ENCODE results near the gene RAPGEF2. TPM values are rescaled to one million over a fixed set of nuclear protein-coding genes. Genes with fewer than 3 reads are reported as not detected.

The RAPGEF2 gene
- total RNA-seq, 1 experiment from 2014 or later: 37.1 TPM

DNA sequence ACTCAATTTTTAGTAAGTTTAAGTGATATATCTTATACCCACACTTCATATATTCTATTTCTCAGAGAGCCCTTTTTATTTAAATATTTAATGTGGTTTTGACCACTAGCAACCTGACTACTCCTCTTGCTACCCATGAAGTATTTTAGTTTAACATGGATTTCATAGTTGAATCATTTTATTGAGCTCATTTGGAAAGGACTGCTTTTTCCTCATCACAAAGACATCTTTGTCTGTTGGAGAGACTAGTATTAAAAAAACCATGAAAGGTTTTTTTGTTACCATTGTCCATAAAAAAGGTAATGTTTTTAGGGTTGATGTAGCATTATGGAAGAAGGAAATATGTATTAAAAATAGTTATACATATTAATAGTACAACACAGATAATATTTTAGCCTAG is 139.5 kb downstream of the RAPGEF2 start:
- peaks cover 3 to 5% of the 10 kb centered on the region in 2 experiments for H3K4me1 Mint-ChIP-seq
- no peaks in the 10 kb centered on the region for H3K79me2 ChIP-seq (ENCODE audit: insufficient read depth, low read length)
- H4K8ac ChIP-seq (replicated peaks; ENCODE audit: insufficient read length, low read depth, low read length): no peak overlapping the region

More for the DNA sequence above, 139.5 kb downstream of the RAPGEF2 start:
- no peak overlapping the region for H3K14ac ChIP-seq (ENCODE audit: insufficient read depth, low read length)
- H2BK5ac ChIP-seq (ENCODE audit: insufficient read length, low read length): no peak overlapping the region
- H2AK5ac ChIP-seq (ENCODE audit: insufficient read length, low read length): no peak overlapping the region
- TF ChIP-seq, protein P1, sequence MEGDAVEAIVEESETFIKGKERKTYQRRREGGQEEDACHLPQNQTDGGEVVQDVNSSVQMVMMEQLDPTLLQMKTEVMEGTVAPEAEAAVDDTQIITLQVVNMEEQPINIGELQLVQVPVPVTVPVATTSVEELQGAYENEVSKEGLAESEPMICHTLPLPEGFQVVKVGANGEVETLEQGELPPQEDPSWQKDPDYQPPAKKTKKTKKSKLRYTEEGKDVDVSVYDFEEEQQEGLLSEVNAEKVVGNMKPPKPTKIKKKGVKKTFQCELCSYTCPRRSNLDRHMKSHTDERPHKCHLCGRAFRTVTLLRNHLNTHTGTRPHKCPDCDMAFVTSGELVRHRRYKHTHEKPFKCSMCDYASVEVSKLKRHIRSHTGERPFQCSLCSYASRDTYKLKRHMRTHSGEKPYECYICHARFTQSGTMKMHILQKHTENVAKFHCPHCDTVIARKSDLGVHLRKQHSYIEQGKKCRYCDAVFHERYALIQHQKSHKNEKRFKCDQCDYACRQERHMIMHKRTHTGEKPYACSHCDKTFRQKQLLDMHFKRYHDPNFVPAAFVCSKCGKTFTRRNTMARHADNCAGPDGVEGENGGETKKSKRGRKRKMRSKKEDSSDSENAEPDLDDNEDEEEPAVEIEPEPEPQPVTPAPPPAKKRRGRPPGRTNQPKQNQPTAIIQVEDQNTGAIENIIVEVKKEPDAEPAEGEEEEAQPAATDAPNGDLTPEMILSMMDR (conservative IDR thresholded peaks at IDR 0.05): no peak
- H2BK20ac ChIP-seq (ENCODE audit: low read depth, low read length, poor library complexity, severe bottlenecking): no peak overlapping the region
- H3K27me3 ChIP-seq (ENCODE audit: insufficient read depth, low read length): no peaks in the 10 kb centered on the region
- Mint-ChIP-seq H3K36me3 (ENCODE audit: insufficient read depth in 1 of 3, low read depth in 3 of 3) (peaks cover 1 to 7% (median 2%) of the 10 kb centered on the region in 3 experiments; a peak in 4 of 7 replicates), H3K4me3 (no peak overlapping the region), H3K27me3 (ENCODE audit: low read depth) (no peaks in the 10 kb centered on the region), H3K9me3 (no peaks in the 10 kb centered on the region), H3K27ac (no peak overlapping the region)
- H4K20me1 ChIP-seq (ENCODE audit: control insufficient read depth, insufficient read depth, insufficient read length): no peaks in the 10 kb centered on the region
- no peak overlapping the region for H3K4ac ChIP-seq (ENCODE audit: low read depth, low read length)
- H3K56ac ChIP-seq (ENCODE audit: insufficient read length, low read depth, low read length): no peak overlapping the region
- H3K23ac ChIP-seq (ENCODE audit: insufficient read length, low read depth, low read length): no peak overlapping the region
- H3K9ac ChIP-seq (ENCODE audit: extremely low read depth, insufficient read length, low read length): no peak overlapping the region
- no peak for DNase-seq
- H2AFZ ChIP-seq (ENCODE audit: low read length): no peak overlapping the region
- no peak overlapping the region for H2BK15ac ChIP-seq (ENCODE audit: low read depth, low read length)
- H3K4me1 ChIP-seq (ENCODE audit: insufficient read depth, low read length): no peaks in the 10 kb centered on the region
- H3K9me3 ChIP-seq (ENCODE audit: control insufficient read depth, low read depth, low read length): no peaks in the 10 kb centered on the region
- H2BK12ac ChIP-seq (ENCODE audit: insufficient read length, low read depth, low read length): no peak overlapping the region
- no peak overlapping the region for H4K91ac ChIP-seq (ENCODE audit: insufficient read length, low read depth, low read length)
- H3T11ph ChIP-seq (ENCODE audit: low read length): no peak overlapping the region
- H3K18ac ChIP-seq (ENCODE audit: insufficient read length, low read depth, low read length): no peak overlapping the region
- H3K27ac ChIP-seq (ENCODE audit: insufficient read length, low read depth, low read length): no peak overlapping the region
- no peaks in the 10 kb centered on the region for H3K23me2 ChIP-seq (ENCODE audit: insufficient read length, low read depth, low read length, poor library complexity, severe bottlenecking)
- H3K4me2 ChIP-seq (ENCODE audit: insufficient read depth, insufficient read length, low read length): no peak overlapping the region
- no peak overlapping the region for H2BK120ac ChIP-seq (ENCODE audit: low read depth, low read length, poor library complexity, severe bottlenecking)
- no peaks in the 10 kb centered on the region for H3K79me1 ChIP-seq (ENCODE audit: insufficient read depth, low read depth, low read length, poor library complexity, severe bottlenecking)
- no peak overlapping the region for H4K5ac ChIP-seq (ENCODE audit: insufficient read length, low read depth, low read length)
